Nephron (organoid): Measurements from ENCODE around the gene CD44.
A peak's percentile ranks its signal among the peaks of the same experiment; 100 is the strongest.
"Not testable (repeated sequence)": the region's sequence is repeated elsewhere in the genome, so short reads cannot be mapped to it uniquely, and the experiment has no call there.

Experiments used
- H3K27ac Mint-ChIP-seq, 3 experiments: 2 replicates each; pipeline ENCODE4 v1.8.0; 2020; ENCODE audit warnings: mixed read lengths in 3 of 3, mild to moderate bottlenecking in 2 of 3, moderate library complexity in 1 of 3
- H3K27me3 Mint-ChIP-seq: 2 replicates; pipeline ENCODE4 v1.8.0; 2021; ENCODE audit warnings: low read depth, mild to moderate bottlenecking, moderate library complexity, mixed read lengths
- H3K36me3 Mint-ChIP-seq: 2 replicates; pipeline ENCODE4 v1.8.0; 2020; ENCODE audit warnings: low read depth, mixed read lengths
- H3K4me1 Mint-ChIP-seq: 2 replicates; pipeline ENCODE4 v1.8.0; 2020; ENCODE audit warnings: mixed read lengths
- H3K4me3 Mint-ChIP-seq, 3 experiments: 2 replicates each; pipeline ENCODE4 v1.8.0; 2020; ENCODE audit warnings: mild to moderate bottlenecking in 3 of 3, mixed read lengths in 3 of 3, moderate library complexity in 2 of 3
- H3K9me3 Mint-ChIP-seq: 2 replicates; pipeline ENCODE4 v1.8.0; 2020; ENCODE audit warnings: mixed read lengths
- TF ChIP-seq, protein P1 (sequence below), 3 experiments: fragments of 200-600 bp; sonication (generic); IDR thresholded peaks; one replicate each; pipeline ENCODE4 v1.5.0; 2021; ENCODE audit warnings: antibody characterized with exemption in 3 of 3; ENCODE audit not compliant: unreplicated experiment in 3 of 3

CD44 gene

DNA sequence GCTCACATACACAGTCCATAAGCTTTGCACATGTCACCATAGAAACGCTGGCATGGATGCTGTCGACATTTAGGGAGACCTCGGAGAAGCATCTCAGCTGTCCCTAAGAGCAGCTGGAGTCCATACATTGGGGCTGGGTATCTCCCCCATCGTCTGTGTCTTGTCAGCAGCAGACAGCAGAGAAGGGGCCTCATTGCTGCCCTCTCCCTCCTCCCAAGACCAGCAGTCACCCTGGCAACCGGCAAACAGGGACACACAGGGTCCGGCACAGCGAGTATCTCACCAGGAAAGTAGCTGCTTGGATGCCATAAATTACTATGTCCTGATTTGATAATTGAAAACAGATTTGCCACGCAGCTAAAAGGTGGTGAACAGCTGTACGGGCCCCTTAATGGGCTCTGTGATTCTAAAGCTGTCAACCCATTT, 84.4 kb downstream of the CD44 start:
- no peaks in the 10 kb centered on the region for H3K36me3 Mint-ChIP-seq
- no peak overlapping the region for H3K4me3 Mint-ChIP-seq
- TF ChIP-seq, protein P1, sequence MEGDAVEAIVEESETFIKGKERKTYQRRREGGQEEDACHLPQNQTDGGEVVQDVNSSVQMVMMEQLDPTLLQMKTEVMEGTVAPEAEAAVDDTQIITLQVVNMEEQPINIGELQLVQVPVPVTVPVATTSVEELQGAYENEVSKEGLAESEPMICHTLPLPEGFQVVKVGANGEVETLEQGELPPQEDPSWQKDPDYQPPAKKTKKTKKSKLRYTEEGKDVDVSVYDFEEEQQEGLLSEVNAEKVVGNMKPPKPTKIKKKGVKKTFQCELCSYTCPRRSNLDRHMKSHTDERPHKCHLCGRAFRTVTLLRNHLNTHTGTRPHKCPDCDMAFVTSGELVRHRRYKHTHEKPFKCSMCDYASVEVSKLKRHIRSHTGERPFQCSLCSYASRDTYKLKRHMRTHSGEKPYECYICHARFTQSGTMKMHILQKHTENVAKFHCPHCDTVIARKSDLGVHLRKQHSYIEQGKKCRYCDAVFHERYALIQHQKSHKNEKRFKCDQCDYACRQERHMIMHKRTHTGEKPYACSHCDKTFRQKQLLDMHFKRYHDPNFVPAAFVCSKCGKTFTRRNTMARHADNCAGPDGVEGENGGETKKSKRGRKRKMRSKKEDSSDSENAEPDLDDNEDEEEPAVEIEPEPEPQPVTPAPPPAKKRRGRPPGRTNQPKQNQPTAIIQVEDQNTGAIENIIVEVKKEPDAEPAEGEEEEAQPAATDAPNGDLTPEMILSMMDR (IDR thresholded peaks at IDR 0.05; ENCODE audit: unreplicated experiment in 3 of 3): no peak
- peaks cover 2% of the 10 kb centered on the region for H3K9me3 Mint-ChIP-seq
- peaks cover 9% of the 10 kb centered on the region for H3K27me3 Mint-ChIP-seq
- H3K27ac Mint-ChIP-seq: peak overlapping the region; percentile 14 to 53 (median 27)
- peaks cover 24% of the 10 kb centered on the region for H3K4me1 Mint-ChIP-seq

DNA sequence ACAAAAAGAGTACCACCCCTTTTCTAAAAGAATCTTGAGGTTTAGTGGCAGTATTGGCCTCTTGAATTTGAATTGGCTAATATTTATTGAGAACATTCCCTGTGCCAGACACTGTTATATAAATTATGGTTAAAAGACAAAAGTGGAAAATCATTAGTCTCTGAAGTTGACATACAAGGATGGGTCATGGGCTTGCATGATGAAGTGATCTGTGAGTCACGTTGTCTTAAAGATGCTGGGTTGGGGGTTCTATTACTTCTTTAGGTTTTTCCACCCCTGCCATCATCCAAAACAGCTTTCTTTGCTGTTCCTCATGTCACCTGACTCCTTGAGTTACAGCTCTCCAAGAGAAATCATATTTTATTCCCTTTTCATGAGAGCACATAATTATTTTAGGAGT, 85.0 kb downstream of the CD44 start:
- peaks cover 2% of the 10 kb centered on the region for H3K9me3 Mint-ChIP-seq
- H3K4me3 Mint-ChIP-seq: no peak overlapping the region
- TF ChIP-seq, protein P1 (IDR thresholded peaks at IDR 0.05; ENCODE audit: unreplicated experiment in 3 of 3): no peak
- no peaks in the 10 kb centered on the region for H3K36me3 Mint-ChIP-seq
- H3K4me1 Mint-ChIP-seq: peaks cover 24% of the 10 kb centered on the region
- peak overlapping the region; percentile 14 to 53 (median 27) for H3K27ac Mint-ChIP-seq
- peaks cover 9% of the 10 kb centered on the region for H3K27me3 Mint-ChIP-seq

DNA sequence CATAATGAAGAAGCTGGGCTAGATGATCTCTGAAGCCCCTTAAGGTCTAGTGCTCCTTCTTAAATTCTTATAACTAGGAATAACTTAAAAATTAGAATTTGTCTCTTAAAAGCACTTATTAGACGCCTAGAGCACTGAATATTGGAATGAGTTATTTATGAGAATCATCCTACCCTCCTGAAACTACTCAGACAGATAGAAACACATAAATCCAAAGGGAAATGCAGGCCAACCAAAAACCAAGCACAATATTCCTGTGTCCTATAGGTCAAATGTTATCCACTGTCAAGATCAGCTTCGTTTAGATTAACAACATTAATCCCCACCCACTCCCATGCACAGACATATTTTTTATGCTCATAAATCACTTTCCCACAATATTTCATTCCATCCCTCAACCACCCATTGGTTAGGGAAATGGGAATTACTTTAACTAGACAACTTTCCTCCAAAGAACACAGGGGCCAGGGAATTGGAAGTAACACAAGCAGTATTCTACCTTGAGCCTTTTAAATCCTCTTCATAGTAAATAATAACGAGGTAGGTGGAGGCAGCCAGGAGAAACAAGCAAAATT, 87.1 kb downstream of the CD44 start:
- H3K27me3 Mint-ChIP-seq: peaks cover 4% of the 10 kb centered on the region
- no peaks in the 10 kb centered on the region for H3K36me3 Mint-ChIP-seq
- H3K9me3 Mint-ChIP-seq: no peaks in the 10 kb centered on the region
- peaks cover 24% of the 10 kb centered on the region for H3K4me1 Mint-ChIP-seq
- H3K4me3 Mint-ChIP-seq: no peak overlapping the region
- TF ChIP-seq, protein P1 (IDR thresholded peaks at IDR 0.05; ENCODE audit: unreplicated experiment in 3 of 3): no peak
- H3K27ac Mint-ChIP-seq: no peak overlapping the region

DNA sequence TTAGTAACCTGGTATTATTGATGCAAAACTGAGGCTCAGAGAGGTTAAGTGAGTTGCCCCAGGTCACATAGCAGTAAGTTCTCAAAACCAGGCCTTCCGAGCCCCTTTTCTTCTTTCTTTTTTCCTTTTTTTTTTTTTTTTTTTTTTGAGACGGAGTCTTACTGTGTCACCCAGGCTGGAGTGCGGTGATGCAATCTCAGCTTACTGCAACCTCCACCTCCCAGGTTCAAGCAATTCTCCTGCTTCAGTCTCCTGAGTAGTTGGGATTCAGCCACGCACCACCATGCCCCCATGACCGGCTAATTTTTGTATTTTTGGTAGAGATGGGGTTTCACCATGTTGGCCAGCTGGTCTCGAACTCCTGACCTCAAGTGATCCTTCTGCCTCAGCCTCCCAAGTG, 87.8 kb downstream of the CD44 start:
- H3K4me1 Mint-ChIP-seq: peaks cover 24% of the 10 kb centered on the region
- H3K9me3 Mint-ChIP-seq, H3K36me3 Mint-ChIP-seq, H3K4me3 Mint-ChIP-seq, H3K27me3 Mint-ChIP-seq, H3K27ac Mint-ChIP-seq: not testable (repeated sequence)

DNA sequence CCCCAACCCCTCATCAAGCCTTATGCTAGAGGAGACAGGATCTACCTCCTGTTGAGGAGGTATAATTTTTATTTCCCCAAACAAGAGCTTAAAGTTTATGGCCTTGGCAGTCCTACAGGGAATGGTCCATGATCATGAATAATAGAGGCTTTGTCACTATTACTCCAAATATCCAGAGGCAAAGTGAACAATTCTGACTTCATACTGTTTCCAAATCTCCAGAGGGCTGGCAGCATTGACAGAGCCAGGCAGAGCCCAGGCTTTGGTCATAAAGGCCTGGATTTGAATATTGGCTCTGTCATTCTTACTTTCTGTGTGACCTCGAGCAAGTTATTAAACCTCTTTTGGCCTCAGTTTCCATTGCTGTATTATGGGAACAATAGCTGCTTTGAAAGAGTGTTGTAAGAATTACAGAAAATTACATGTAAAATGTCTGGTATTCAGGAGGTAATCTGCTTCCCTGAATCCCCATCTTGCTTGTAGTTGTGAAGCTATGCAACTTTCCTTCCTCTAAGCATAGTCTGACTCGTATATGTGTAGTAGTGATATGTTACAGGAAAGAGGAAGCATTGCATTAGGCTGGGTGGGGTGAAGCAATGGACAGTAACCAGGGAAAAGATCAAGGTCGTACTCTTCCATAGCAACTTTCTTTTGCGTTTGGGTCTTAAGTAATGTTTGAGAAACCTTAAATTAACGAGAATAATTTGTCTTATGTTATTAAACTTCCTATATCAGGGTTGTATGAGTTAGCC, 88.8 kb downstream of the CD44 start:
- H3K9me3 Mint-ChIP-seq: peaks cover 3% of the 10 kb centered on the region
- H3K27ac Mint-ChIP-seq: no peak overlapping the region
- no peak overlapping the region for H3K4me3 Mint-ChIP-seq
- no peaks in the 10 kb centered on the region for H3K36me3 Mint-ChIP-seq
- peaks cover 20% of the 10 kb centered on the region for H3K4me1 Mint-ChIP-seq
- peaks cover 4% of the 10 kb centered on the region for H3K27me3 Mint-ChIP-seq
- TF ChIP-seq, protein P1 (IDR thresholded peaks at IDR 0.05; ENCODE audit: unreplicated experiment in 3 of 3): no peak

DNA sequence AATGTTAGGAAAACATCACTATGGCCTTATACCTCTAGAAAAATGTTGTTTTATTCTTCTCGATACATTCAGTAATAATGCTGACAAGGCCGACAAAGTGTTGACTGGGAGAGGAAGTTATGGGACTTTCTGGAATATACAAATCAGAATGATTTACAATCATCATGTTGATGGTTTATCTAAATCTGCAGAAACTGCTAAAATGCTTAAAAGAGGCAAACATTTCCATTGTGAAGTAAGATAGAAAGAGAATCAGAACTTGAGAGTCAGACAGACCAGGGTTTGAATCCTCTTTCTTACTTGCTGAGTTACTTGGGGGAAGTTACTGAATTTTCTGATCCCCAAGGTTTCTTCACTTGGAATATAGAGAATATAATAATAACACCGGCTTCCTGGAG, 89.4 kb downstream of the CD44 start:
- TF ChIP-seq, protein P1 (IDR thresholded peaks at IDR 0.05; ENCODE audit: unreplicated experiment in 3 of 3): no peak
- H3K4me3 Mint-ChIP-seq: no peak overlapping the region
- H3K36me3 Mint-ChIP-seq: no peaks in the 10 kb centered on the region
- H3K4me1 Mint-ChIP-seq: peaks cover 14% of the 10 kb centered on the region
- H3K27me3 Mint-ChIP-seq: peaks cover 2% of the 10 kb centered on the region
- H3K27ac Mint-ChIP-seq: no peak overlapping the region
- H3K9me3 Mint-ChIP-seq: peaks cover 3% of the 10 kb centered on the region
